H1 (cell line): Measurements from ENCODE around the gene KCNMA1.
A peak's percentile ranks its signal among the peaks of the same experiment; 100 is the strongest.

Experiments
- BACH1 ChIP-seq: IDR thresholded peaks from 2 replicates; pipeline ENCODE4 v1.6.1; 2012; ENCODE audit warnings: low read length, improper control_type of control experiment
- CTCF ChIP-seq, 3 experiments: IDR thresholded peaks; 1 replicate in 2 of 3; 2 replicates in 1 of 3; pipeline versions ENCODE4 v1.5.1 to v1.6.1; 2011; ENCODE audit warnings: low read length in 3 of 3, mild to moderate bottlenecking in 3 of 3, inconsistent platforms in 2 of 3, low read depth in 1 of 3, moderate library complexity in 1 of 3; ENCODE audit not compliant: insufficient read depth in 1 of 3; ENCODE audit errors: control extremely low read depth in 1 of 3
- EP300 ChIP-seq, 2 experiments: IDR thresholded peaks; 1 replicate in 1 of 2; 2 replicates in 1 of 2; pipeline ENCODE4 v1.6.1; 2011 to 2012; ENCODE audit warnings: low read depth in 2 of 2, low read length in 2 of 2, mild to moderate bottlenecking in 2 of 2, borderline replicate concordance in 1 of 2, inconsistent platforms in 1 of 2, moderate library complexity in 1 of 2
- NANOG ChIP-seq: IDR thresholded peaks from 2 replicates; pipeline ENCODE4 v1.6.1; 2011; ENCODE audit warnings: low read length, low read depth, mild to moderate bottlenecking, inconsistent platforms; ENCODE audit not compliant: insufficient read depth, poor library complexity, severe bottlenecking
- POLR2A ChIP-seq, 2 experiments: IDR thresholded peaks; 1 replicate in 1 of 2; 2 replicates in 1 of 2; pipeline ENCODE4 v1.6.1; 2011; ENCODE audit warnings: low read depth in 2 of 2, low read length in 2 of 2, mild to moderate bottlenecking in 2 of 2; ENCODE audit errors: control extremely low read depth in 1 of 2
- POLR2AphosphoS5 ChIP-seq: IDR thresholded peaks from 2 replicates; pipeline ENCODE4 v1.6.1; 2011; ENCODE audit warnings: low read depth, low read length
- RFX5 ChIP-seq: IDR thresholded peaks from 2 replicates; pipeline ENCODE4 v1.6.1; 2011; ENCODE audit warnings: low read depth, low read length, improper control_type of control experiment, borderline replicate concordance
- SRF ChIP-seq: IDR thresholded peaks from 2 replicates; pipeline ENCODE4 v1.6.1; 2011; ENCODE audit warnings: mild to moderate bottlenecking, low read depth, low read length, moderate library complexity
- TAF1 ChIP-seq: IDR thresholded peaks from 2 replicates; pipeline ENCODE4 v1.6.1; 2011; ENCODE audit warnings: mild to moderate bottlenecking, low read depth, low read length
- TCF12 ChIP-seq: IDR thresholded peaks from 2 replicates; pipeline ENCODE4 v1.6.1; 2011; ENCODE audit warnings: low read depth, mild to moderate bottlenecking, low read length
- TEAD4 ChIP-seq: IDR thresholded peaks from 2 replicates; pipeline ENCODE4 v1.6.1; 2012; ENCODE audit warnings: low read depth, low read length, inconsistent platforms, mixed read lengths
- USF2 ChIP-seq: IDR thresholded peaks from 2 replicates; pipeline ENCODE4 v1.6.1; 2011; ENCODE audit warnings: low read length, improper control_type of control experiment
- YY1 ChIP-seq: IDR thresholded peaks from 2 replicates; pipeline ENCODE4 v1.6.1; 2011; ENCODE audit warnings: low read depth, mild to moderate bottlenecking, low read length

- TF ChIP-seq POLR2A (IDR thresholded peaks at IDR 0.05; ENCODE audit: control extremely low read depth in 1 of 2, low read depth in 2 of 2, low read length in 2 of 2) = no peak
- peak; percentile 73 to 87 (median 75) for TF ChIP-seq CTCF (IDR thresholded peaks at IDR 0.05; ENCODE audit: control extremely low read depth in 1 of 3, insufficient read depth in 1 of 3, low read depth in 1 of 3, low read length in 3 of 3)
- TF ChIP-seq NANOG = no peak
- no peak for TF ChIP-seq RFX5
- no peak for TF ChIP-seq BACH1
- no peak for TF ChIP-seq YY1
- TF ChIP-seq TCF12 = no peak
- no peak for TF ChIP-seq USF2
- TF ChIP-seq POLR2AphosphoS5 = no peak
- no peak for TF ChIP-seq TEAD4
- no peak for TF ChIP-seq EP300 (IDR thresholded peaks at IDR 0.05; ENCODE audit: borderline replicate concordance in 1 of 2, low read depth in 2 of 2, low read length in 2 of 2)
- no peak for TF ChIP-seq TAF1
- TF ChIP-seq SRF = no peak
These were observed 386.2 kb downstream of the KCNMA1 start for GRCh38 chr10:77251297-77252013.
